GM19468 (cell line): ENCODE data around the gene SORBS1.

ENCODE experiments used
- ATAC-seq: cut with Tn5 transposase; IDR thresholded peaks from one replicate; pipeline ENCODE4 v1.9.1; 2021; ENCODE audit warnings: mild to moderate bottlenecking, moderate library complexity, moderate number of reproducible peaks; ENCODE audit not compliant: unreplicated experiment; ENCODE audit errors: extremely low read depth

The SORBS1 gene

GRCh38 chr10:95287281-95287680, 273.9 kb downstream of the SORBS1 start:
- no peak for ATAC-seq

GRCh38 chr10:95286707-95287106, 274.5 kb downstream of the SORBS1 start:
- no peak for ATAC-seq

- no peak for ATAC-seq
These were observed 275.6 kb downstream of the SORBS1 start for GRCh38 chr10:95285556-95285955.

GRCh38 chr10:95284807-95285206, 276.4 kb downstream of the SORBS1 start:
- ATAC-seq, result no peak

GRCh38 chr10:95282107-95282506, 279.1 kb downstream of the SORBS1 start:
- ATAC-seq, result no peak

- ATAC-seq, result no peak
These were observed 280.0 kb downstream of the SORBS1 start for GRCh38 chr10:95281206-95281605.

GRCh38 chr10:95280637-95281036, 280.5 kb downstream of the SORBS1 start:
- ATAC-seq, result no peak

GRCh38 chr10:95279042-95279820, 281.9 kb downstream of the SORBS1 start:
- no peak for ATAC-seq

GRCh38 chr10:95278061-95278988, 282.8 kb downstream of the SORBS1 start:
- ATAC-seq, result no peak

GRCh38 chr10:95277614-95278013, 283.6 kb downstream of the SORBS1 start:
- ATAC-seq, result no peak

GRCh38 chr10:95277201-95277570, 284.0 kb downstream of the SORBS1 start:
- ATAC-seq, result no peak

GRCh38 chr10:95276367-95277200, 284.6 kb downstream of the SORBS1 start:
- ATAC-seq, result no peak

GRCh38 chr10:95275726-95276366, 285.3 kb downstream of the SORBS1 start:
- ATAC-seq, result no peak

- no peak for ATAC-seq
These were observed 287.5 kb downstream of the SORBS1 start for GRCh38 chr10:95273393-95274312.

- no peak for ATAC-seq
These were observed 292.7 kb downstream of the SORBS1 start for GRCh38 chr10:95268438-95268837.

- no peak for ATAC-seq
These were observed 293.9 kb downstream of the SORBS1 start for GRCh38 chr10:95267251-95267650.

GRCh38 chr10:95266674-95267095, 294.5 kb downstream of the SORBS1 start:
- ATAC-seq, result no peak

GRCh38 chr10:95265572-95265971, 295.6 kb downstream of the SORBS1 start:
- no peak for ATAC-seq
